Right forelimb (tissue), 1 donor: ENCODE data around the gene PLEKHA7.
"Not testable (repeated sequence)": the region's sequence is repeated elsewhere in the genome, so short reads cannot be mapped to it uniquely, and the experiment has no call there.

Experiments
- DNase-seq: peaks from one replicate; pipeline ENCODE4 v3.0.0-alpha.2; 2018

Gene PLEKHA7

GRCh38 chr11:16874275-16874975, 139.8 kb downstream of the PLEKHA7 start:
- no peak for DNase-seq

GRCh38 chr11:16873289-16873688, 140.9 kb downstream of the PLEKHA7 start:
- DNase-seq = no peak

- DNase-seq = no peak
These were observed 142.8 kb downstream of the PLEKHA7 start for GRCh38 chr11:16871368-16871767.

DNA sequence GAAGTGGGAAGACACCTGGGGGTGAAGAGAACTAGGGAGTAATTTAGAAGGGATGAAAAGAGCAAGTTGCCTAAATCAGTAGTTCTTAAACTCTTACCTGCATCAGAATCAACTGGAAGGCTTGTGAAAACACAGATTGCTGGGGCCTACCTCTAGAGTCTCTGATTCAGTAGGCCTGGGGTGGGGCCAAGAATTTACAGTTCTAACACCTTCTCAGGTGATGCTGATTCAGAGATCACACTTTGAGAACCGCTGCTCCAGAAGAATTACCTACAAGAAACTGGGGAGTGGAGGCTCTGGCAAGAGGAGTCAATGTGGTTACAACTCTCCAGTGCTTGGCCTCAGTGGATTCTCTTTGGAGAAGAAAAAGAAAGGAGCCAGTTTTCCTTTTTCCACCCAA, 147.1 kb downstream of the PLEKHA7 start:
- DNase-seq = no peak

DNA sequence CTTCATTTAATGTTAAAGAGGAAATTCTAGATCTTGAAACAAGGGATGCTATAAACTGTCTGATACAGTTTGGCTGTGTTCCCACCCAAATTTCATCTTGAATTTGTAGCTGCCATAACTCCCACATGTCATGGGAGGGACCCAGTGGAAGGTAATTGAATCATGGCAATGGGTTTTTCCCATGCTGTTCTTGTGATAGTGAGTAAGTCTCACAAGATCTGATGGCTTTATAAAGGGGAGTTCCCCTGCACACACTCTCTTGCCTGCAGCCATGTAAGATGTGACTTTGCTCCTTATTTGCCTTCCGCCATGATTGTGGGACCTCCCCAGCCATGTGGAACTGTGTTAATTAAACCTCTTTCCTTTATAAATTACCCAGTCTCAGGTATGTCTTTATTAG, 149.8 kb downstream of the PLEKHA7 start:
- DNase-seq = not testable (repeated sequence)

GRCh38 chr11:16863389-16863788, 150.8 kb downstream of the PLEKHA7 start:
- DNase-seq = no peak

DNA sequence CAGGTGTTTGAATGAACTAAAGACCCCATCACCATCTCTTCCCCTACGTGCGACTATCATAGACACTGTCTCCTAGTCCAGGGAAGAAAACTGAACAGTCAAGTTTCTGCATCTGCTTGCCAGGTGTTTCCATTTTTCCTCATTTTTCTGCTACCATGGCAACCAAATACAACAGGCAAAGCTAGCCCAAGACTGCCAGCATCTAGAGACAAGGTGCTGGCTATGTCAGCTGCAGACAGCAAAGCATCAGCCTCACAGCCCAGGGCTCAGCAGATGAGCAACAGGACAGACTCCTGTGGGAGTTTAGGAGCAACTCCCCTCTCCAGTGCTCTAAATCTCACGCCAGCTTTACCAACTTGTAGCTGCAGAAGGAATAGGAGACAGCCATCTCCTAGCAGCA, 151.5 kb downstream of the PLEKHA7 start:
- no peak for DNase-seq

DNA sequence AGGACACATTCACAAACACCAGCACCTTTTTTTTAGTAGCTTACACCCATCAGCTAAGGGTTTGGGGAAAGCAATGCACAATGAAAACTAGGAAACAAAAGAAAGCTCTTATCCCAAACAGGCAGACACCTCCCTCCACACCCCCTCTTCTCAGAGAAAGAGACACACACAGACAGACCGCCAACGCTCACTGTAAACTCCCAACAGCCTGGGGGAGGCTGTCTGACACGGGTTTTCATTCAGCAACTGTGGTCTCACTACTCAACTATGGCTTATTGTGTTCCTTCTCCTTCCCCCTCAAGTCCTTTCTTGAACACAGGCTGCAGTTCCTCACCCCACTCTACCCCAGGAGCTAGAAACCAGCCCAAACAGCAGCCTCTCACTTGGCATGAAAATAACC, 152.4 kb downstream of the PLEKHA7 start:
- DNase-seq = no peak

DNA sequence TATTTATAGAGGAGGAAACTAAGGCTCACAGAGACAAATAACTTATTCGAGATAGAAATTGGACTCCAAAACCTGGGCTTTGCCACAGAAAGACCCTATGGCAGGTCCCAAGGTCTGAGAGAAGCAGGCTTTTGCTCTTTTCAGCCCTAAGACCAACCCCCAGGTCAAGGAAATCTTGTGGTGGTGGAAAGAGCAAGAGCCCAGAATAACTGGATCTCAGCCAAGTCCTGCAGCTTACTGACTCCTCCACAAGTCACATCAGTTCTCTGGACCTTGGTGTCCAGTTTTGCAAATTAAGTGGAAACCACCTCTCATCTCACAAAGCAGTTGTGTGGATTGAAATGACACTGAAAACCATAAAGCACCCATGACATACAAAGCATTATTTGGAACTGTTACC, 153.6 kb downstream of the PLEKHA7 start:
- DNase-seq = no peak

- DNase-seq = no peak
These were observed 154.6 kb downstream of the PLEKHA7 start for GRCh38 chr11:16859651-16860050.

DNA sequence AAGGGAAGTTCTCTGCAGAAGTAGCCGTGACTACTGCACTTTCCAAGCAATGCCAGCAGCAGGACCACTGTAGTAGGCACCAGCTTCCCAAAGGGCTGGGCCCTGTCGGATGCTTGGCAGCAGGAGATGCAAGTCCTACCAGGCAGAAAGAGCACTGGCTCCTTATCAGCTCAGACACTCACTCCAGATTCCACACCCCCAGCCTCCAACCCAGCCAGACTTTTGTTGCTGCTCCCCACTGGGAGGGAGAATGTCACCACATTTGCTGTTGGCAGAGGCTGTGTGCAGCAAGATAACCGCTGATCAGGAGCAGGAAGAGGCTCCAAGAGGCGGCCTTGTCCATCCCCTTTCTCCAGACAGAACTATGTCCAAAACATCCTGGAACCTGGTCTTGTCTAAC, 157.0 kb downstream of the PLEKHA7 start:
- DNase-seq = no peak

- no peak for DNase-seq
These were observed 158.2 kb downstream of the PLEKHA7 start for GRCh38 chr11:16856022-16856471.

GRCh38 chr11:16854979-16855378, 159.2 kb downstream of the PLEKHA7 start:
- no peak for DNase-seq

- DNase-seq = no peak
These were observed 160.4 kb downstream of the PLEKHA7 start for GRCh38 chr11:16853859-16854258.

DNA sequence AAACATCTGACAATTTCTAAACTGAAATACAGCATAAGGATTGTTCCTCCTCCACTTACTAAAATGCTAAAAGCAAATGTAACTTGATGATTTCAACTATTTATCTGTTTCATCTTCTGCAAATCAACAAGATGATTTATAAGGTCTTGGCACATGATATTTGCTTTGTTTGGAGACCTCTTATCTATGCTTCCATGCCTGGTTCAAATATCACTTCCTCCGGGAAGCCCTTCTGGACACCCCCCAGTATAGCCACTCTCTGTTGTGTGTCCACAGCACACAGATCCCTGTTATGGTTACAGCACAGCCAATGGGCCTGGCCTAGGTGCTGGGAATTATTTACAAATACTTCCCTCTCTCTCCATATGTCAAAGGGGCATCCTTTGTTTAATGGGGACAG, 160.9 kb downstream of the PLEKHA7 start:
- DNase-seq = no peak

DNA sequence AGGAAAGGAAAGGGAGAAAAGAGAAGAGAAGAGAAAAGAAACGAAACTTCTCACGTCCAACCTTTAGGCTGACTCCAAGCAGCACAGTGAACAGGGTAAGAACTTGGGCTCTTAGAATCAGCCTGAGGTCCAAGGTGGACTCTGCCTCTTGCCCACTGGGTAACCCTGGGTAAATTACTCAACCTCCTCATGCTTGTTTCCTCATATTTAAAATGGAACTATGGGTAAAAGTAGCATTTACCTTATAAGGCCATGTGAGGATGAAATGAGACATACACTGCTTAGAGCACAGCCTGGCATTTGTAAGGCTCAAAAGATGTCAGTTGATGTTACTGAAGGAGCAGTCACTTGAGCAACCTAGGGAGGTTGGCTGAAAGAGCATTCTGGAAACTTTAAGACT, 167.9 kb downstream of the PLEKHA7 start:
- DNase-seq = no peak

GRCh38 chr11:16844268-16844771, 169.9 kb downstream of the PLEKHA7 start:
- DNase-seq = no peak

DNA sequence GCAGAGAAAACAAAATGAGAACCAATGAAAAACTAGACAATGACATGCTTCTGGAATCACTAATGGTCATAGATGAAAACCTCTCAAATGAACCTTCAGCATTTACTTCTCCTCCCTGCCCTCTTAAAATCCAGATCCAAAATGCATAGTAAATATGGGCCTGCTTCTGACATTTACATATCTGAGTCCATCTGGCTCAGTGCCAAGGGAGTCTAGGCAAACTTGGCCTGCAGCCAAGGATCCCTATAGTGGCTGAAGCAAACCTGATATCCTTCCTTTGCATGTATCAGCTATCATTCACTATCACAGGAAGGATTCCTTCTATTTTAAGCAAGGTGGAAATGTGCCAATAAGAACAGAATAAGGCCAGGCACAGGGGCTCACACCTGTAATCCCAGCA, 170.9 kb downstream of the PLEKHA7 start:
- DNase-seq = no peak

GRCh38 chr11:16841984-16842383, 172.2 kb downstream of the PLEKHA7 start:
- DNase-seq = no peak

GRCh38 chr11:16841481-16841880, 172.7 kb downstream of the PLEKHA7 start:
- DNase-seq = no peak

DNA sequence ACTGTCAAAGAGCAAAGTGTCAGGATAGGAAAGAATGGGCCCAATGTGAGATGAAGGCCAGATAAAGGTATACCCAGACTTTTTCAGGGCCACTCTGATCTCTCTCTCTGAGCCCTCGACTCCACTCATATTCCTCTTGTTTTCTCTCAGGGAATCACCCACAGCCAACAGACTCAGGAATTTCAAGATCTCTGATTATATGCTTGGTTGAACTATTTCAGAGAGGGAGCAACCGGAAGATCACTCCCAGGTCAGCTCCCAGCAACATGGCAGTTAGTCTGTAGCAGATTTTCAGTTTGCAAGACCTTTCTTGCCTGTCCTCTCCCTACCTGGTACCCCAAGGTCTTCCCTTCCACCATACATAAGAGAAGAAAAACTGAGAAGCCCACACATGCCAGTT, 173.3 kb downstream of the PLEKHA7 start:
- DNase-seq = no peak

DNA sequence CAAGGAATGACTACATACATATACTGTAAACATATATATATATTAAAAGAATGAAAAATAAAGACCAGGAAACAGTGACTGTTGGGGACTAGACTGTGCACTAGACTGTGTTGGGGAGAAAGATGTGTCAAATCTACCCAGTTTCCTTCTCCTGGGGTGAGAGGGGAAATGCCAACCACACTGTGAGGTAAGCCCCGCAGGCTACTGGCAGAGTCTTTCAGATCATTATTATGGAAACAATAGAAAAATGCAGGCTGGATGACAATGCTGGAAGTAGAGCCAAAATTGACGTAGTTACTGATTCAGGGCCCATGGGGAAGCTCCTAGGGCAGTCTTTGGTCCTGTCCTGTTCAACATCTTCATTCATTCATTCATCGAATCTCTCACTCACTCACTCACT, 174.4 kb downstream of the PLEKHA7 start:
- no peak for DNase-seq

DNA sequence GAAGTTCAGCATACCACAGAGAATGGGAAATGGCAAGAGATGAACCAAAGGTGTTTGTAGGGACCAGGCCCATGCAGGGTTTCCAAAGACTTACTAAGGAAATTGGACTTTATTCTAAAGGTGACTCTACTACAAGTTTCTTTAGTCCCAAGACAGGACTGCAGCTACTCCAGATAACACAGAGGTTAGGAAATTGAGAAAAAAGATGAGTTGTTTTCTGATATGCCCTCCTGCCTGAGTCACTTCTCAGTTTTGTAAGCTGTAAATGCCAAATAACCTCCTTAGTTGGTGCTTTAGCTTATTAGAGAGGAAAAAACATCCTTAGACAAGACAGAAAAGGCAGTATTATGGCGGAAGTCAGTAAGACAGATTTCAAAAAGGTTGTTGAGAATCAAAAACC, 179.8 kb downstream of the PLEKHA7 start:
- DNase-seq = no peak

GRCh38 chr11:16833026-16833425, 181.2 kb downstream of the PLEKHA7 start:
- DNase-seq = no peak

GRCh38 chr11:16832193-16832539, 182.0 kb downstream of the PLEKHA7 start:
- no peak for DNase-seq
